ENCODE data around the gene TEKT2.

TEKT2 gene

GRCh38 chr1:36087233-36088123, 3.6 kb downstream of the TEKT2 start:
- DNase-seq: no peak

- DNase-seq: no peak
These were observed 4.3 kb downstream of the TEKT2 start for GRCh38 chr1:36088265-36088576.

DNA sequence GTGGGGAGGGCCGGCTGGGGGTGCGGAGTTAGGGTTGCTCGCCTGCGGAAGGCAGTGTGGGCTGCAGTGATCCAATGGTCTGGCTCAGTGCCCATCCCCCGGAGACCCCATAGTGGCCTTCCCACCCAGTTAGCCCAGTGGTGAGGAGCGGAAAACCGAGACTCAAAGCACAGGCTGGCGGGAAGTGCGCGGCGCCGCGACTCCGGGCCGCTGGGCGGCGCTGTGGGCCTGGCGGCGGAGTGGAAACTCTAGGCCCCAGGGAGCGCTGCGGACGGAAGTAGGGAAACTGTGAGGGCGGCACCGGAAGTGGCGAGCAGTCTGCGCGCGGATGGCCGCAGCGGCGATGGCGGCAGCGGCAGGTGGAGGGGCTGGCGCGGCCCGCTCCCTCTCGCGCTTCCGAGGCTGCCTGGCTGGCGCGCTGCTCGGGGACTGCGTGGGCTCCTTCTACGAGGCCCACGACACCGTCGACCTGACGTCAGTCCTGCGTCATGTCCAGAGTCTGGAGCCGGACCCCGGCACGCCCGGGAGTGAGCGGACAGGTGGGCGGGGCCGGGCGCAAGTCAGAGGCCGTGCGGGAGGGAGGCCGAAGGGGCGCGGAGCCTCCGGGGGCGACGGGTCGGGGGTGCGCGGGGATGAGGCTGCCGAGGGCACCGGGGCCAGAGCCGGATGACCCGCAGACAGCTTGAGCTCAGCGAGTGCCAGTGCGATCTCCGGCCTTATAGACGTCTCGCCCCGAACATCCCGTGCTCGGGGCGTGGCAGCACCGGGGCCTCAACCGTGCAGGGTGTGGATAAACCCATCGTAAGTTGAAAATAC, 4.9 kb downstream of the TEKT2 start, which contains the start of gene ADPRS:
Gene ADPRS (plus strand): TSS at position 316 of the 816 bp plus-strand sequence. CDS start 13 bp downstream, at position 329.
- peak; percentile 92 to 93 for DNase-seq

- DNase-seq: peak; percentile 18 to 28
These were observed 5.7 kb downstream of the TEKT2 start for GRCh38 chr1:36089393-36090121.

DNA sequence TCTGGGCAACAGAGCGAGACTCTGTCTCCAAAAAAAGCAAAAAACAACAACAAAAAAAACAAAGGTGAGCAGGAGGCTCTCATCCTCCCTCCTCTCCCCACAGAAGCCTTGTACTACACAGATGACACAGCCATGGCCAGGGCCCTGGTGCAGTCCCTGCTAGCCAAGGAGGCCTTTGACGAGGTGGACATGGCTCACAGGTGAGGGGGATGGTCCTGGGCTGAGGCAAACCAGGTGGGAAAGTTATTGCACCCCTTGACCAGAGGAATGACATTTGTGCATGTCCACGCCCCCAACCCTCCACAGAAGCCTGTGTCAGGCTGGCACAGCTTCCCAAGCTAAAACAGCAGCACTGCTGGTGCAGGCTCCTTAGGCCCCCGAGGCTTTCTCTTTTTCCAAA, 7.2 kb downstream of the TEKT2 start:
- no peak for DNase-seq

- no peak for DNase-seq
These were observed 7.8 kb downstream of the TEKT2 start for GRCh38 chr1:36091698-36092097.

DNA sequence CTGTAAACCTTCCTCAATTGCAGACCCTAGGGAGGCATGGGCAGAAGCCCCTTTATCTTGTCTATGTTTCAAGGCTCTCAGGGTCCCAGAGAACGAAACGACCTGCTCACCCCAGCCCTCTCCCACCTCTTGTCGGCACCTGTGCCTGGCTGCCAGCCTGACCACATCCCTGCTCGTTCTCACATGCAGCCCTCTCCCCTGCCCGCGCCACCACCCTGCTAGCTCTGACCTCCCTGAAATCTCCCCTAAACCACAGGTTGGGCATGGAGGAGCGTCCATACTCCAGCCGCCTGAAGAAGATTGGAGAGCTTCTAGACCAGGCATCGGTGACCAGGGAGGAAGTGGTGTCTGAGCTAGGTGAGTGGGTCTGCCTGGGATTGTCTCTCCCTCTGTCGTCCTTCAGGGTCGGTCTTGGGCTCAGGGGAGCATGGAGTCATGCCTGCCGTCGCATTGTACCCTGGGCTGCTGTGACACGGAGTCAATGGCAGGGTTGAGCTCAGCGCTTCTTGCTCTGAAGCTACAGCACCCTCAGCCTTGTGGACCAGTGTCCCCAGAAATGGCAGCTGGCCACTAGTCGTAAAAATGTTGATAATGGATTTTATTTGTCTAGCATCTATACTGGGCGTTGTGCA, 8.4 kb downstream of the TEKT2 start:
- no peak for DNase-seq

- no peak for DNase-seq
These were observed 8.9 kb downstream of the TEKT2 start for GRCh38 chr1:36092798-36093185.

- DNase-seq: no peak
These were observed 9.3 kb downstream of the TEKT2 start for GRCh38 chr1:36093226-36093625.

DNA sequence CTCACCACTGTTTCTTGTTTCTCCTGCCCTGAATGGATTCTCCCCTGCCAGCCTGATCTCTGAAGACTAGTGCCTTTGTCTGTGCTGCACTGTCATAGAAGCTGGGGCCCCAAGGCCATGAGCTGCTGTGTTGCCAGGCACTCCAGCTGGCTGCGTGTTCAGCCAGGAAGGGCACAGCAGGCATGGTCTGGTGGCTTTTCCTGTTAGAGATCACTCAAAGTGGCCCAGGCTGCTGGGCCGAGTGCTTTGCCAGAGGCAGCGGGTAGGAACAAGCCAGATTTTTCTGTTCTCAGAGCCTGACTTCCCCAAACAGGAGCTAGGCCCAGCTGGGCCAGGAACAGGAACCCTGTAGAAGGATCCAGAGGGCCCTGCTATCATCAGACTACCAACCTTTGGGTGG, 10.0 kb downstream of the TEKT2 start:
- no peak for DNase-seq

DNA sequence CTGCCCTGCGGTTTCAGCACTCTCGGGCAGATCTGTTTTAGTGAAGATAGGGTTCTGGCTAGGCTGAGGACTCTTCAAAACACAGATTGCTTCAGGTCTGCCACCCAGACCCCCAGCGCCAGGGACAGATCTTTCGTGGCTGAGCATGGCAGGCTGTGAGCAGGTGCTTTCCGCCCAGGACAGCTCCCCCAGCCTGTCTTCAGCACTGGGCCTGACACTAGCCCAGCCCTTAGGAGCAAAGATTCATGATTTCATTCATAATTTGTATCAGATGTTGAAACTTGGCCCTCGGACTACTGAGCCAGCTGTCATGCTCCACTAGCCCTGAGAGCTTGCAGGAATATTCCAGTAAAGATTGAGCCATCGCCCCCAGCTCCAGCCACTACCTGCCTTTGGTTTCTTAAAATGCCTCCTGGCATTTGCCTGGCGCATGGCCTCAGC, 10.7 kb downstream of the TEKT2 start:
- no peak for DNase-seq

DNA sequence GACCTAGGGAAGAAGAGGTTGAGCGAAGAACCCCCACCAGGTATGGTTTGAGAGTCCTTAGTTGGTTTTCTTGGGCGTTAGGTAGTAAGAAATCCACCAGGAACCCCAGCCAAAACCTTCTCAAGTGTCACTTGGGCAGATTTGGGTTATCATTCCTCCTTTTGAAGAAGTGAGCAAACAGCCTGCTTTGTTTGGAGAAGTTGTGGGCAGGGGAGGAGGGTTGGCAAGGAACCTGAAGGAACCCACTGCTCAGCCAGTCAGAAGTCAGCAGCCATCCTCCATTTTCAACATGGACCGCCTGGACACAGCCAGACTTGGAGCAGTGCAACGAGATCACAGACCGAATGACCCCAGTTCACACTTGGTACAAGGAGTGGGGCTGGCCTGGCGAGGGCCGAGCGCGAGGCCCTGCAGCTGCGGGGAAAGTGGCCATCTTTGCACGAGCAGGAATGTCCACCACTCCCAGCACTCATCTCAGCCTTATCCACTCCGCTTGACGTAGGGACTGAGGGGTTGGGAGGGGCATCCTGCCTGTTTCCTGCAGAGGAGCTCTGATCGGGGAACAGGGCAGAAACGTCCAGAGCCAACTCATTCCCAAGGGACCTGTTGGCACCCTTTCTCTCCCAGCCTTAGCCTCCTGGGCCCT, 12.0 kb downstream of the TEKT2 start:
- no peak for DNase-seq

DNA sequence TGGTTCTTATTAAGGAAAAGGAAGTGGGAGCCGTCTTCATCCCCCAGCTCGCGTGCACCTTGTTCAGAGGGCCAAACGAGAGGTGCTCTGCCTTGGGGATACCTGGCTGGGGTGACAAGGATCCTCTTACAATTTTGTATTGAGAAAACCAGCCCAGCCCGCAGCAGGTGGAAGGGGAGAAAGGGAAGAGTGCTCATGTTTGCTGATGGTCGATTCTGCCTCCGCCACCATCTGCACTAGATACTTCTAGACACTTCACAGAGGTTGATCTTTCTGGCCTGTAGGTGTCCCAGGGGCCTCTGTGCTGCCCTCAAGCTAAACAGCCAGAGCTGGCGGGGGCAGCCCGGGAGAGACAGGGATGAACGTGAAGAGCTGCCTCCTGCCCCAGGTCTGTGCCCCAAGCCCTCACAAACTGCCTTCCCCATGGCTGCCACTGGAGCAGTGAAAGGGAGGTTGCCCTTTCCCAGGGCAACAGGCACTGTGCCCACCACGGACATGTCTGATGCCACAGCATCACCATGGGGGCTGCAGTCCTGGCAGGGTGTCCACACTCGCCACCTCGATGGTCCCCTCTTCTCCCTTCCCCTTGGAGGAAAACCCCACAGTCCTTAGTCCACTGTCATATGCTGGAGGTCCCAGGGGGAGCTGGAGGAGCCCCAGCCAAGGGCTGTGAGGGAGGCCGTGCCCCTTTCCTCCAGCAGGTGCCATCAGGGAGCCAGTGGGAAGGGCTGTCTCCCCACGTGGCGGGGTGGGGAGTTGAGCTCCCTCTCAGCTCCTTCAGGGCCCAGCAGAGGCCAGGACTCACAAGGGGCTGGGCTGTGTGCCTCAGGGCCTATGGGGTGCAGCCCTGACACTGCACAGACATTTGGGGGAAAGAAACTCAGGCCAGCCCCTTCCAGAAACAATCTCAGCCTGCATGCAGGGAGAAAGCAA, 12.9 kb downstream of the TEKT2 start:
- no peak for DNase-seq

- no peak for DNase-seq
These were observed 14.0 kb downstream of the TEKT2 start for GRCh38 chr1:36097693-36098585.

DNA sequence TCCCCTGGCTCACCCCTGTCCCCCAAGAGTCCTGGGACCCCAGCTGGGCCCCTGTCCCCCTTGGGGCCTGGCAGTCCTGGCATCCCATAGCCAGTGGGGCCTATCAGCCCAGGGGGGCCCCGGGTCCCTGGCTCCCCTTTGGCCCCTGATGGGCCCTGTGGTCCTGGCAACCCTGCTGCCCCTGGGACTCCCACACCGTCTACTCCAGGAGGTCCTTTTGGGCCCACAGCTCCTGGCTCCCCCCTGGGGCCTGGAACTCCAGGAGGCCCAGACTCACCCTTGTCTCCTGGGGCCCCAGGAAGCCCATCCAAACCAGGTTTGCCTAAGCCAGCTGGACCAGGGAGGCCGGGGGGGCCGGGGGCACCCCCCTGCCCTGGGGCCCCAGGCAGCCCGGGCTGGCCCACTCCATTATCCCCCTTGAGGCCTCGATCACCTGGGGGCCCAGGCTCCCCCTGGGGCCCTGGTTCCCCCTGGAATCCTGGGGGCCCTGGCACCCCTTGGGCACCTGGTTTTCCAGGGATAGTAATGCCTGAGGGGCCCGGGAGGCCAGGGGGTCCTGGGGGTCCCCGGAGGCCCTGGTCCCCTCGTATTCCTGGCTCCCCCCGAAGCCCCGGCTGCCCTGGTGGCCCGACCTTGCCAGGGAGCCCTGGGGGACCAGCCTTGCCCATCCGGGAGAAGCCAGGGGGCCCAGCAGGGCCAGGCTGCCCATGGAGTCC, 14.9 kb downstream of the TEKT2 start:
- DNase-seq: no peak

DNA sequence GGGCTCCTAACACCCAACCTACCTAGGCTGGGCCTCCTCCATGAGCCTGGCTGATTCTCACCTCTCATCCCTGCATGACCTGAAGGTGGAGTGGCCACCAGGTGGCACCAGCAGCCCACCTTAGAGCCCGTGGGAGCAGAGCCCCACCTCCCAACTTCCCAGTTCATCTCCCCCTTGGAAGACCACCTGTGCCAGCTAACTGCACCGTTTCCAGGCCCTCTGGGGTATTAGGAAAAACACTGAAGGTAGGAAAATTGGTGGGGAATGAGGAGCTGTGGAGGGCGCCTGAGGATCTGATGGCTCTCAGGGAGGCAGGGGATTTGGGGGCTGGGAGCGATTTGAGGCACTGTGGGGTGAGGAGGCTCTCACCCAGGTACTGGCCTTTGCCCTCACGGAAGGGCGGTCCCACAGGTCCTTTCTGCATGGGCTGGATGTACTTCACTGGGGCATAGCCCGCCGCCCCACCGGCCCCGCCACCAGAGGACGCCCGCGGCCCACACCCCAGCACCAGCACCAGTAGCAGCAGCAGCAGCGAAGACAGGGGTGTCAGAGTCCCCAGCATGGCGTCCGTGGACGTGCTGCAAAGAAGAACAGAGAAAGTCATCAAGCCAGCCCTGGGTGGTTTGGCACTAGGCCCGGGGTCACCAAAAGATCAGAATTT, 15.9 kb downstream of the TEKT2 start:
- DNase-seq: peak; percentile 83 to 85

DNA sequence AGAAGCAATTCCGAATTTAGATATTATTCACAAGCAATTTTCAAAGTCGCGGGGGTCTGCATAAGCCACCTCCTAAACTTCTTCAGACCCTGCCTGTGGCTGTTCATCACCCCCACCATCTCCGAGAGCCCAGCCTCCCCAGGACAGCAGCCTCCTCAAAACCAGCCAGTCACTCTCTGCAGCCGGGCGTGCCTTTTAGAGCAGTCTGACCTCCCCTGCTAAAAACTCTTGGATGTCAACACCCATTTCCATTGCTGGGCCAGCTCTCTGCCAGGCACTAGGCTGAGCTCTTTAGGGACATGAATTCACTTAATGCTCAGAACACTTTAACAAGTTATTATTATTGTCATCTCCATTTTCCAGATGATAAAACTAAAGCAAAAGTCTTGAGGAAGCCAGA, 16.5 kb downstream of the TEKT2 start:
- no peak for DNase-seq

- DNase-seq: no peak
These were observed 17.7 kb downstream of the TEKT2 start for GRCh38 chr1:36101546-36101945.

- DNase-seq: no peak
These were observed 22.4 kb downstream of the TEKT2 start for GRCh38 chr1:36106269-36106668.

Data from activated CD4-positive, alpha-beta T cell treated with anti-CD3 and anti-CD28 coated beads, Interleukin-2, amount 50 U/mL, for 48 hours (primary cell).